Panc1 (cell line): ENCODE results near the gene ZNF396. TPM values are rescaled to one million over a fixed set of nuclear protein-coding genes. Genes with fewer than 3 reads are reported as not detected.

Experiments
- ATAC-seq: fragments of 200-7000 bp; cut with Tn5 transposase; 2 replicates; pipeline ENCODE4 v1.9.1; 2020; ENCODE audit warnings: mild to moderate bottlenecking, moderate library complexity
- BruUV-seq: library from RNA; stranded (reverse); fragments of 400-500 nt; replicated peaks from 2 replicates; lab custom pipeline; 2021; lab: Mats Ljungman, UMichigan
- CTCF ChIA-PET: fragments of 300-600 bp; sonication (Branson Sonifier 250); formaldehyde crosslinking; loops from one replicate; lab custom pipeline; 2022; ENCODE audit warnings: antibody characterized with exemption; lab: Charles Lee
- POLR2A ChIA-PET: fragments of 300-600 bp; sonication (Branson Sonifier 250); formaldehyde crosslinking; loops from one replicate; lab custom pipeline; 2022; ENCODE audit warnings: antibody characterized with exemption; lab: Charles Lee
- DNase-seq: peaks from one replicate; pipeline ENCODE4 v3.0.0-alpha.2; 2010; ENCODE audit warnings: low read depth, low spot score
- H3K27ac ChIP-seq: 2 replicates; pipeline ENCODE4 v1.5.1; 2011; ENCODE audit warnings: mild to moderate bottlenecking, low read length, inconsistent platforms
- H3K27me3 ChIP-seq: fragments of 200-500 bp; sonication (Bioruptor generic); 2 replicates; pipeline ENCODE4 v1.6.0; 2014; ENCODE audit warnings: low read length, inconsistent platforms; ENCODE audit not compliant: control insufficient read depth, insufficient read depth
- H3K36me3 ChIP-seq: fragments of 200-500 bp; sonication (Bioruptor generic); 2 replicates; pipeline ENCODE4 v1.5.1; 2014; ENCODE audit warnings: inconsistent platforms, mild to moderate bottlenecking, low read length, moderate library complexity; ENCODE audit not compliant: control insufficient read depth, insufficient read depth
- H3K4me1 ChIP-seq: 2 replicates; pipeline ENCODE4 v1.5.1; 2011; ENCODE audit warnings: inconsistent platforms, mild to moderate bottlenecking, low read length, moderate library complexity; ENCODE audit not compliant: control insufficient read depth, insufficient read depth
- H3K4me3 ChIP-seq, 2 experiments: 2 replicates each; pipeline ENCODE4 v1.5.1; 2011 to 2012; ENCODE audit warnings: low read depth in 2 of 2, low read length in 2 of 2, mild to moderate bottlenecking in 2 of 2, inconsistent platforms in 1 of 2, moderate library complexity in 1 of 2
- H3K9me3 ChIP-seq: fragments of 200-500 bp; sonication (Bioruptor generic); 2 replicates; pipeline ENCODE4 v1.5.1; 2014; ENCODE audit warnings: low read depth, mild to moderate bottlenecking, inconsistent platforms, low read length, moderate library complexity; ENCODE audit not compliant: control insufficient read depth, insufficient read depth
- CTCF ChIP-seq: fragments of 450-650 bp; IDR thresholded peaks from 2 replicates; pipeline ENCODE4 v1.5.1; 2017; ENCODE audit warnings: mild to moderate bottlenecking
- POLR2AphosphoS5 ChIP-seq: IDR thresholded peaks from 2 replicates; pipeline ENCODE4 v1.6.1; 2012; ENCODE audit warnings: mild to moderate bottlenecking, low read depth, low read length, moderate library complexity
- REST ChIP-seq, 2 experiments: IDR thresholded peaks; 2 replicates each; pipeline ENCODE4 v1.6.1; 2011 to 2012; ENCODE audit warnings: low read depth in 2 of 2, control low read depth in 1 of 2, low read length in 1 of 2, mild to moderate bottlenecking in 1 of 2, moderate library complexity in 1 of 2; ENCODE audit not compliant: insufficient read depth in 1 of 2
- SIN3A ChIP-seq: IDR thresholded peaks from 2 replicates; pipeline ENCODE4 v1.6.1; 2012; ENCODE audit warnings: low read depth, mild to moderate bottlenecking, low read length, moderate library complexity, borderline replicate concordance; ENCODE audit not compliant: insufficient read depth
- TCF7L2 ChIP-seq: IDR thresholded peaks from 2 replicates; pipeline ENCODE4 v1.6.1; 2011; ENCODE audit warnings: mild to moderate bottlenecking, low read depth, low read length, inconsistent platforms
- in situ Hi-C: cut with HindIII; loops from 2 replicates; pipeline ENCODE4 v1.10.0; 2016; ENCODE audit warnings: low sequenced_read_pairs, low pct_unique_long_range_greater_than_20kb
- intact Hi-C: fragments of 100-400 bp; cut with micrococcal nuclease; formaldehyde crosslinking; loops from one replicate; pipeline ENCODE4 v1.10.0; 2022; ENCODE audit not compliant: unreplicated experiment
- total RNA-seq: library from RNA; stranded (reverse); gene quantifications from one replicate; pipeline ENCODE4 v1.2.1, GENCODE V29; 2021; ENCODE audit not compliant: unreplicated experiment

Gene ZNF396
- total RNA-seq, 1 experiment from 2014 or later: 2.8 TPM

GRCh38 chr18:35352283-35352682 is 24.9 kb downstream of the ZNF396 start:
- DNase-seq (no peak), ATAC-seq (no peak)
- H3K4me3 ChIP-seq: no peak overlapping the region
- no peaks in the 10 kb centered on the region; the same call in 1 of the 2 replicates for H3K4me1 ChIP-seq
- H3K27me3 ChIP-seq: no peaks in the 10 kb centered on the region
- POLR2A ChIA-PET: no interaction called here
- peaks cover 4% of the 10 kb centered on the region; the same call in 1 of the 2 replicates for H3K9me3 ChIP-seq
- no TSS peak for BruUV-seq
- intact Hi-C loops (no loop called here), in situ Hi-C loops (no loop called here)
- no peak overlapping the region for H3K27ac ChIP-seq
- CTCF ChIA-PET: no interaction called here
- TF ChIP-seq POLR2AphosphoS5 (no peak), REST (IDR thresholded peaks at IDR 0.05; ENCODE audit: insufficient read depth in 1 of 2, low read depth in 2 of 2, low read length in 1 of 2) (no peak), TCF7L2 (no peak), SIN3A (no peak), CTCF (no peak)
- no peaks in the 10 kb centered on the region for H3K36me3 ChIP-seq

- ATAC-seq (no peak), DNase-seq (no peak)
- Histone ChIP-seq H3K4me3 (no peak overlapping the region), H3K4me1 (peaks cover 16% of the 10 kb centered on the region), H3K36me3 (peaks cover 5% of the 10 kb centered on the region; the same call in 1 of the 2 replicates), H3K27ac (no peak overlapping the region), H3K27me3 (no peaks in the 10 kb centered on the region), H3K9me3 (peaks cover 4% of the 10 kb centered on the region; the same call in 1 of the 2 replicates)
- TF ChIP-seq CTCF: no peak
- no peak for TF ChIP-seq POLR2AphosphoS5
- TF ChIP-seq SIN3A: no peak
- no peak for TF ChIP-seq REST (IDR thresholded peaks at IDR 0.05; ENCODE audit: insufficient read depth in 1 of 2, low read depth in 2 of 2, low read length in 1 of 2)
- no peak for TF ChIP-seq TCF7L2
- CTCF ChIA-PET: no interaction called here
- intact Hi-C loops (loop anchor here (10.0 kb wide), 1 partner anchor 113 kb away; no protein-coding TSS in a partner anchor), in situ Hi-C loops (no loop called here)
- POLR2A ChIA-PET: no interaction called here
- no TSS peak for BruUV-seq
Observed at GRCh38 chr18:35348001-35348400, 29.1 kb downstream of the ZNF396 start.
